GM12873 (cell line): ENCODE measurements around the gene ANO1.
A peak's percentile ranks its signal among the peaks of the same experiment; 100 is the strongest.

Experiments
- CTCF ChIP-seq: IDR thresholded peaks from 2 replicates; pipeline ENCODE4 v1.5.1; 2012; ENCODE audit warnings: low read depth, mild to moderate bottlenecking, moderate library complexity, low read length, control low read depth; ENCODE audit not compliant: insufficient read depth; ENCODE audit errors: missing control alignments

The ANO1 gene

GRCh38 chr11:70191495-70192140, 113.5 kb downstream of the ANO1 start:
- peak; percentile 71 for TF ChIP-seq CTCF

DNA sequence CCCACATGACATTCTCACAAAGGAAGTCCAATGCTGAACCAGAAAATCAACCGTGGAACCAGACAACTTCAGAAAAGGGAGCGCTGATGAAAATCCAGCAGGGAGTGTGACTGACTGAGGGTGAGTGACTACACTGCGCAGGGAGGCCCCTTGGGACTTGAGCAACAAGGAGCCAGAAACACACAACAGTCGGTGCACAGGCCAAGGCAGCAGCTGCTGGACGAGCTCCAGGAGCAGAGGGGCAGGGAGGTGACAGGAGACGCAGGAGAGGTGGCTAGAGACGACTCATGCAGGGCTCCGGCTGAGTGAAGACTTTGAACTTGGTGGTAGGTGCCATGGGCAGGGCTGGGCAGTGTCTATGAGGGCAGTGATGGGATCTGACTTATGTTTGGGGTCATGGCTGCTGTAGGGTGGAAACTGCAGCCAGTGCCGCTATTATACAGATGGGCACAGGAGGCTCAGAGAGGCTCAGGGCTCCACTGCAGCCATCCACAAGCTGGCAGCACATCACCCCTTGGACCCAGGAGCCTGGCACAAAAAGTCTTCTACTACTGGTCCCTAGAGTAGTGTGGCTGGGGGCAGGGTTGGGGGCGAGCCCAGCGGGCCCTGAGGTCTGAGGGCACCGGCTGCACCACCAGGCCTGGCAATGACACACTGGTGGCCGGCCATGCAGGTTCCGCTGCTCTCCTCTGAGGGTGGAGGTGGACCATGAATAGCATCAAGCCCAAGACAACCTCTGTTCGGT, 114.7 kb downstream of the ANO1 start:
- TF ChIP-seq CTCF: no peak

DNA sequence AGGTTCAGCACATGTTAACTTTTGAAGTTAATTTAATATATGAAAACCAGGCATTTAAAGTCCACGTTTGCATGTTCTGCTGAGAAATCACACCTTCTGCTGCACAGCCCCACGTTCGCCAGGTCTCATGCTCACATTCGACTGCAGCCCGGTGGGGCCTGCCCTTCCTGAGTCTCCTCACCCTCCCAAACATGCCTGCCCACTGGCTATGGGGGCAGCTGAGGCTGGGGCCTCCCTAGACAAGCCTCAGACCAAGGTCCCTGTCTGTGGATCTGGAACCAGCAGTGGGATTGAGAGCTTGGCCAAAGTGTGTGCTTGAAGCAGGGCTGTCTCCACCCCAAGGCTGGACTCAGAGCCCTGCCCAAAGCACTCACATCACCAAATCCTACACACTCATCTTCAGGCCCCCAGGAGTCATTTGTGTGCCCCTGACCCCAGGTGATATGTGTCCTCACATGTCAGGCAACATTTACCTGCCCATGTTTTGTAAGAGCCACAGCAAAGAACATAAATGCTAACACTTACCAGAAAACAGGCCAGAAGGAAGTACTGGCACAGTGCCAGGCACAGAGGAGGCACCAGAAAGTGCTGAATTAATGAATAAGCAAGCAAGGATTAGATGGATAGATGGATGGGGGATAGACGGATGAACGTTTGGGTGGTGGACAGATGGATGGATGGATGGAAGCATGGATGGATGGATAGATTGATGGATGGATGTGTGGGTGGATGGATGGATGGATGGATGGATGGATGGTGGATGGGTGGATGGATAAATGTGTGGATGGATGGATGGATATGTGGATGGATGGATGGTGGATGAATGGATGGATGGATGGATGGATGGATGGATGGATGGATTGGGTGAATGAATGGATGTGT, 115.5 kb downstream of the ANO1 start:
- TF ChIP-seq CTCF: no peak

- no peak for TF ChIP-seq CTCF
These were observed 117.0 kb downstream of the ANO1 start for GRCh38 chr11:70194792-70195791.

GRCh38 chr11:70200212-70200844, 122.2 kb downstream of the ANO1 start:
- TF ChIP-seq CTCF: no peak
